ENCODE measurements around the gene BTBD9. TPM values are rescaled to one million over a fixed set of nuclear protein-coding genes. Genes with fewer than 3 reads are reported as not detected.

The BTBD9 gene
- total and polyA plus RNA-seq, 10 donors: 1.2 to 43.1 (median 27.8) TPM

DNA sequence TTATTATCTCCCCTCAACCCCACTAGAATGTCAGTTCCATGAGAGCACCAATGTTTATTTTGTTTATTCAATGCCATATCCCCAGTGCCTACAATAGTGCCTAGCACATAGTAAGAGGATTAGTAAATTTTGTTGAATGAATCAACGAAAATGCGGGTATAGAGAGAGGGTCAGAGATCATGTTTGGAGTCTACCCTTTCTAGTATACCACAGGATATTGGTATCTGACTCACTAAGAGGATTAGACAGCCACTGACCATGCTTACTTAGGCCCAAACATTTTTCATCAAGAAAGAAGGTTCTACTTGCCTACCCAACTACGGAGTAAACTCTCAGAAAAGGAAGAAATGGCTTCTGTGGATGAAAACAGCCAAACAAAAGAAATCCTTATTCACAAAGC, 356.8 kb downstream of the BTBD9 start:
- DNase-seq: no peak
- intact Hi-C loops (cut with DNase I; ENCODE audit: low total_unique reads): no loop called here
- no peaks in the 10 kb centered on the region for H3K27me3 ChIP-seq (replicated peaks in 1 of 7)
- peaks cover 0 to 9% (median 0%) of the 10 kb centered on the region in 6 donors for H3K4me1 ChIP-seq
- TF ChIP-seq POLR2AphosphoS5 (IDR thresholded peaks at IDR 0.05): no peak
- TF ChIP-seq, protein P1, sequence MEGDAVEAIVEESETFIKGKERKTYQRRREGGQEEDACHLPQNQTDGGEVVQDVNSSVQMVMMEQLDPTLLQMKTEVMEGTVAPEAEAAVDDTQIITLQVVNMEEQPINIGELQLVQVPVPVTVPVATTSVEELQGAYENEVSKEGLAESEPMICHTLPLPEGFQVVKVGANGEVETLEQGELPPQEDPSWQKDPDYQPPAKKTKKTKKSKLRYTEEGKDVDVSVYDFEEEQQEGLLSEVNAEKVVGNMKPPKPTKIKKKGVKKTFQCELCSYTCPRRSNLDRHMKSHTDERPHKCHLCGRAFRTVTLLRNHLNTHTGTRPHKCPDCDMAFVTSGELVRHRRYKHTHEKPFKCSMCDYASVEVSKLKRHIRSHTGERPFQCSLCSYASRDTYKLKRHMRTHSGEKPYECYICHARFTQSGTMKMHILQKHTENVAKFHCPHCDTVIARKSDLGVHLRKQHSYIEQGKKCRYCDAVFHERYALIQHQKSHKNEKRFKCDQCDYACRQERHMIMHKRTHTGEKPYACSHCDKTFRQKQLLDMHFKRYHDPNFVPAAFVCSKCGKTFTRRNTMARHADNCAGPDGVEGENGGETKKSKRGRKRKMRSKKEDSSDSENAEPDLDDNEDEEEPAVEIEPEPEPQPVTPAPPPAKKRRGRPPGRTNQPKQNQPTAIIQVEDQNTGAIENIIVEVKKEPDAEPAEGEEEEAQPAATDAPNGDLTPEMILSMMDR (IDR thresholded peaks at IDR 0.05 in 8 of 11, conservative IDR thresholded peaks at IDR 0.05 in 3 of 11): no peak
- no peak for TF ChIP-seq POLR2A (IDR thresholded peaks at IDR 0.05)
- no peak overlapping the region for H3K4me3 ChIP-seq
- H3K36me3 ChIP-seq: peaks cover 0 to 21% (median 0%) of the 10 kb centered on the region in 6 donors
- no peaks in the 10 kb centered on the region for H3K9me3 ChIP-seq
- 76 to 99% (median 97%) methylated on average over 3 of the region's 3 CpGs for WGBS, 5 donors
- no peak overlapping the region for H3K27ac ChIP-seq

DNA sequence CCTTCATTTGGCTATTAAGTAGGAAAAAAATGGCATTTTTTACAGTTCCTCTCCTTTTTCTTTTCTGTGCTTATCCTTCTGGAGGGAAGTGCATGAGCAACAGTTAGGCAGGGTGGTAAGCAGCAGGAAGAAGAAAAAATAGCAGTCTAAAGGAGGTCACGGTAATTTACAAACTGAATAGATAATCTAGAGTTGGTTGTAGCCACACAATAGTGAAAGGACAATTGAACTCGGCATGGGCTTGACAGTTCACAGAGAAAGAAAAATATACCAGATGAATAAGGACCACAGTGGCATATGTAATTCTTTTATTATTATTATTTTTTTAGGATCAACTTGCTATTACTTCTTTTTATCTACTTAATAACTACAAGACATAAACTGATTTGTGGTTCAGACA, 358.6 kb downstream of the BTBD9 start:
- Histone ChIP-seq H3K9me3 (no peaks in the 10 kb centered on the region), H3K36me3 (peaks cover 0 to 16% (median 0%) of the 10 kb centered on the region in 6 donors), H3K4me1 (peaks cover 0 to 9% (median 0%) of the 10 kb centered on the region in 6 donors), H3K27ac (no peak overlapping the region), H3K4me3 (no peak overlapping the region), H3K27me3 (replicated peaks in 1 of 7) (no peaks in the 10 kb centered on the region)
- intact Hi-C loops (cut with DNase I; ENCODE audit: low total_unique reads): no loop called here
- no peak for DNase-seq
- WGBS, 5 donors: 38 to 49% (median 43%) methylated on average over 2 of the region's 2 CpGs
- TF ChIP-seq, protein P1 (IDR thresholded peaks at IDR 0.05 in 8 of 11, conservative IDR thresholded peaks at IDR 0.05 in 3 of 11): no peak
- no peak for TF ChIP-seq POLR2A (IDR thresholded peaks at IDR 0.05)
- TF ChIP-seq POLR2AphosphoS5 (IDR thresholded peaks at IDR 0.05): no peak

DNA sequence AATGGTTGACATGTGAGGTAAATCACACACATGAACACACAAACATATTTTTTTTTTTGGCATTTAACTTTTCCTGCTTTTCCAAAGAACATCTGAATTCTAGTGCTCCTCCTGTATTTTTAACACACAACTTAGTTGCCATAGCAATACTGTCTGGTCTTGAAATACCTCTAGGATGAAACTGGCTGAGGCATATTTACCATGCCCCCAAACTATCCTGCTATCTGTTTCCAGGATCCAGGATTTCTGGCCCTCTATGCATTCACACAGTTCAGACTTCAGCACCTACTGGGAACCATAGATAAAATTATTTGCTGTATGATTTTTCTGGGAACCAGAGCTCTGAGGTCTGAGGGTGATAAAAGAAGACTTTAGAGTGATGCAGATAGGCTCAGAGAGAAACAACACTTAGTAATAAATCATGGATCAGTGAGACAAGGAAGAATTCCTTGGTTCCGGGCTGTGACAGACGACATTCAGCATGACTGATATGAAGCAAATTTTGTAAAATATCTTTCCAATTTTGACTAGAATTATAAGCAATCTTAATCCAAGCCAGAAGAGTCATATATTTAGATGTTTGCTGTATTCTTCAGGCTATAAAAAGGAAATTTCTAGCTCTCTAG, 359.7 kb downstream of the BTBD9 start:
- Histone ChIP-seq H3K36me3 (peaks cover 0 to 15% (median 0%) of the 10 kb centered on the region in 6 donors), H3K4me3 (no peak overlapping the region), H3K9me3 (no peaks in the 10 kb centered on the region), H3K27me3 (replicated peaks in 1 of 7) (no peaks in the 10 kb centered on the region), H3K4me1 (peaks cover 0 to 9% (median 0%) of the 10 kb centered on the region in 6 donors), H3K27ac (no peak overlapping the region)
- no peak for DNase-seq
- WGBS, 5 donors: 40 to 82% (median 73%) methylated on average over 2 of the region's 2 CpGs
- TF ChIP-seq, protein P1 (IDR thresholded peaks at IDR 0.05 in 8 of 11, conservative IDR thresholded peaks at IDR 0.05 in 3 of 11): no peak
- no peak for TF ChIP-seq POLR2AphosphoS5 (IDR thresholded peaks at IDR 0.05)
- no peak for TF ChIP-seq POLR2A (IDR thresholded peaks at IDR 0.05)
- intact Hi-C loops (cut with DNase I; ENCODE audit: low total_unique reads): no loop called here

DNA sequence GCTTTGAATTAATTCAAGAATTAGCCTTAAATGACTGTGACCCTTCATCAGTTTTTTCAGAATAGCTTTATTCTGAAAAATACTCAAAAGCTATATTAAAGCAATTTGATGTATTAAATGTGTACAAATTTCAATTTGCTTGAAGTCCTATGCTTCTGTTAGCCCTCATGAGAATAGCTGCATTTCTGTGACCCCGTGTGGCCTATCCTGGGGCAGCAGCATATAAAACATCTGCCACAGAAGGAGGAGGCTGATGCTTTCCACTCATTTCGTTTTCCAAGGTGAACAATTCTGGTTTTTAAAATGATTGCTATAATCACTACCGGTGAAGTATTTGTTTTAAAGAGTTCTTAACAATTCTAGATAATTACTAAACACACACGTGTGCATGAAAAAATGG, 360.3 kb downstream of the BTBD9 start:
- Histone ChIP-seq H3K4me1 (peaks cover 0 to 9% (median 0%) of the 10 kb centered on the region in 6 donors), H3K36me3 (peaks cover 0 to 15% (median 0%) of the 10 kb centered on the region in 6 donors), H3K27ac (no peak overlapping the region), H3K27me3 (replicated peaks in 1 of 7) (no peaks in the 10 kb centered on the region), H3K9me3 (no peaks in the 10 kb centered on the region), H3K4me3 (no peak overlapping the region)
- TF ChIP-seq POLR2A (IDR thresholded peaks at IDR 0.05) (no peak), POLR2AphosphoS5 (IDR thresholded peaks at IDR 0.05) (no peak)
- TF ChIP-seq, protein P1 (IDR thresholded peaks at IDR 0.05 in 8 of 11, conservative IDR thresholded peaks at IDR 0.05 in 3 of 11): no peak
- WGBS, 5 donors: 86 to 95% (median 92%) methylated on average over 4 of the region's 4 CpGs
- intact Hi-C loops (cut with DNase I; ENCODE audit: low total_unique reads): no loop called here
- no peak for DNase-seq
